Tibial nerve (tissue), 3 donors: ENCODE measurements around the gene SLC35B2.

Experiments
- POLR2A ChIP-seq, 2 donors: fragments of 450-650 bp; IDR thresholded peaks; one replicate each; pipeline ENCODE4 v1.6.1; 2017; ENCODE audit warnings: antibody characterized with exemption in 2 of 2, mild to moderate bottlenecking in 2 of 2, moderate library complexity in 2 of 2
- TF ChIP-seq, protein P1 (sequence below), 5 experiments: fragments of 200-600 bp in 3 of 5; fragments of 450-650 bp in 2 of 5; sonication (generic) in 3 of 5; IDR thresholded peaks; one replicate each; pipeline ENCODE4 v1.5.1; 2016 to 2019; ENCODE audit warnings: antibody characterized with exemption in 5 of 5, mild to moderate bottlenecking in 3 of 5, moderate library complexity in 2 of 5

DNA sequence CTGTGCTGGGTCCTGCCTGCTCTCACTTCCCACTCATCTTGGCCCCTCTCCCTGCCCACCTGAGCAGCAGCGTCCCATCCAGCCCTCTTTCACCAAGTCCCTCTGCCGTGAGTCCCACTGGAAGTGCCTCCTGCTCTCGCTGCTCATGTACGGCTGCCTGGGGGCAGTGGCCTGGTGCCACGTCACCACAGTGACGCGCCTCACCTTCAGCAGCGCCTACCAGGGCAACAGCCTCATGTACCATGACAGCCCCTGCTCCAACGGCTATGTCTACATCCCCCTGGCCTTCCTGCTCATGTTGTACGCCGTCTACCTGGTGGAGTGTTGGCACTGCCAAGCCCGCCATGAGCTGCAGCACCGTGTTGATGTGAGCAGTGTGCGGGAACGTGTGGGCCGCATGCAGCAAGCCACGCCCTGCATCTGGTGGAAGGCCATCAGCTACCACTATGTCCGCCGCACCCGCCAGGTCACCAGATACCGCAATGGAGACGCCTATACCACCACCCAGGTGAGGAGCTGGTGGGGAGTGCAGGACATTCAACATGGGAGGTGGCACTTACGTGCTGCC lies 15.8 kb upstream of the SLC35B2 start:
- TF ChIP-seq POLR2A (IDR thresholded peaks at IDR 0.05): no peak
- TF ChIP-seq, protein P1, sequence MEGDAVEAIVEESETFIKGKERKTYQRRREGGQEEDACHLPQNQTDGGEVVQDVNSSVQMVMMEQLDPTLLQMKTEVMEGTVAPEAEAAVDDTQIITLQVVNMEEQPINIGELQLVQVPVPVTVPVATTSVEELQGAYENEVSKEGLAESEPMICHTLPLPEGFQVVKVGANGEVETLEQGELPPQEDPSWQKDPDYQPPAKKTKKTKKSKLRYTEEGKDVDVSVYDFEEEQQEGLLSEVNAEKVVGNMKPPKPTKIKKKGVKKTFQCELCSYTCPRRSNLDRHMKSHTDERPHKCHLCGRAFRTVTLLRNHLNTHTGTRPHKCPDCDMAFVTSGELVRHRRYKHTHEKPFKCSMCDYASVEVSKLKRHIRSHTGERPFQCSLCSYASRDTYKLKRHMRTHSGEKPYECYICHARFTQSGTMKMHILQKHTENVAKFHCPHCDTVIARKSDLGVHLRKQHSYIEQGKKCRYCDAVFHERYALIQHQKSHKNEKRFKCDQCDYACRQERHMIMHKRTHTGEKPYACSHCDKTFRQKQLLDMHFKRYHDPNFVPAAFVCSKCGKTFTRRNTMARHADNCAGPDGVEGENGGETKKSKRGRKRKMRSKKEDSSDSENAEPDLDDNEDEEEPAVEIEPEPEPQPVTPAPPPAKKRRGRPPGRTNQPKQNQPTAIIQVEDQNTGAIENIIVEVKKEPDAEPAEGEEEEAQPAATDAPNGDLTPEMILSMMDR (IDR thresholded peaks at IDR 0.05): no peak
